NCI-H748 treated with DMSO at 0.1 percent for 48 hours (cell line): ENCODE results near the gene KRTAP5-6.

Source experiments
- DNase-seq: peaks from one replicate; lab custom pipeline; 2025; lab: John Stamatoyannopoulos, UW

Gene KRTAP5-6

GRCh38 chr11:1696608-1697570 is at the start of gene KRTAP5-6:
Gene KRTAP5-6 (plus strand): TSS chr11:1697195. CDS start chr11:1697246, 51 bp downstream.
- no peak for DNase-seq

DNA sequence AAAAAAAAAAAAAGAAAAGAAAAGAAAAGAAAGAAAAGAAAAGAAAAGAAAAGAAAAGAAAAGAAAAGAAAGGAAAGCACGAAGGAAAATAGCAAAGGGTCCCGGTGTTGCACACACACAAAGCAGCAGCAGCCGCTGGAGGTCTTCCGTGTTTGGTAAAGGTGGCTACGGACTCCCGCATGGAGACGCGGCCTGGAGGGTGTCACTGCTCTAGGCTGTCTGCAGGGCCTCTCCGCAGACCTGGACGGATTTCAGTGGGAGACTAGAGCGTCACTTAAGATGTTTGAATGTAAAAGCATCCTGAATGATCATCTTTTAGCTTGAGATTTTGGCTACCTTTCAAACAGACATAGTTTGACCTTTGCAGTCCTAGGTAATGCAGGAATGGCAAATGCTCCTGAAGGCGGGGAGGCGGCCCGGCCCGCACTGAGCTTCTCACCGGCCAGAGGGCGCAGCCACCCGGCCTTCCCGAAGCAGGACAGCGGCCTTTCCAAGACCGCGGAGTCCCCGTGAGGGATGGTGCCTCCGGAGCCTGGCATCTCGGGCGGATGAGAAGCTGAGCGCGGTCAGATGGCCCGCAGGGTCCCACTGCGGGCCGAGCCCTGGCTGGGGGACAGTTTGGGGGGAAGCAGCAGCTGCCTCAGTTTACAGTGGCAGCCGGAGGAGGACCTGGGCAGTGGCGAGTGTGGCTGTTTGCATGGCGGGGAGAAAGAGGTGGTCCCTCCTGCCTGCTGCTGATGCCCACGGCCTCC is 48.9 kb upstream of the KRTAP5-6 start:
- no peak for DNase-seq

DNA sequence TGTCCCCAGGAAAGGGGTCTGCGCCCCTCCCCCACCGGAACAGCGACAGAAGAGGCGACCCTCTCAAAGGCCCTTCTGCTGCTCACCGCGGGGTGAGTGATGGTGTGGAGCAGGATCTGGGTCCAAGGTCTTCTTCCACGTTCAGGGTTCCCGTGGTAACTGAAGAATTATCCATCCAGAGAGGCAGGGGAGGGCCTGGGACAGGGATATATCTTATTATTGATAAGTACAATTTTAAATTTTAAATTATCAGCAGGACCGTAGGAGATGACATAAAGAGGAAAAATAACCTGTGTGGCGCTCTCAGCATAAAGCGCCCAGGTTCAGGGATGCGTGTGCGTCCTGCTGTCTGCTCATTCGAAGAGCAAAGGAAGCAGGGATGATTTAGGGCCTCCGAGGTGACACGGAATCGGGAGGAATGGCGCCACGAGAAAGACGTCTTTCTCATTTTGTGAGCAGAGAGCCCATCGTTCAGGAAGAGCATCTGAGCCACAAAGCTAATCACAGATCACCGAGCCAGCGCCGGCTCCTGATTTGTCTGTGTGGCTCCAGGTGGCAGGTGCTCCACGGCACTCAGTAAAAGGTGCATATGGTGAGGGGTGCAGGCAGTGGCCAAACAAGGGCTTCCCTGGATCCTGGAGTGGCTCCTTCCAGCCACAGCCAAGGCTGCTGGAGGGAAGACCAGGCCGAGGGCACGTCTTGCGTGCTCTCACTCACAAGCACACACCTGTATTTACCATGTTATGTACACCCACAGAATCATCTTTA is 48.2 kb upstream of the KRTAP5-6 start:
- no peak for DNase-seq

- DNase-seq, result no peak
Observed at GRCh38 chr11:1650034-1650917, 46.7 kb upstream of the KRTAP5-6 start.

DNA sequence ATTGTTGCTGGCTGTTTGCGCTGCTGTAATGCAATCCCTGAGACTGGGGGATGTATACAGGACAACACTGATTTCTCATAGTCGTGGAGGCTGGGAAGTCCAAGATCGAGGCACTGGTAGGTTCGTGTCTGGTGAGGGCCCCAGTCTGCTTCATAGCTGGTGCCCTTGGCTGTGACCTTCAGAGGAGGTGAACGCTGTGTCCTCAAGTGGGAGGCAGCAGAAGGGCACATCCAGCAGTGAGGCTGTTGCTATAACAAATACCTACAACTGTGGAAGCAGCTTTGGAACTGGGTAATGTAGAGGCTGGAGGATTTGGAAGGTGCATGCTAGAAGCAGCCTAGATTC is 46.1 kb upstream of the KRTAP5-6 start:
- DNase-seq, result no peak

GRCh38 chr11:1651411-1651980 is 45.5 kb upstream of the KRTAP5-6 start:
- DNase-seq, result no peak

- no peak for DNase-seq
Observed at GRCh38 chr11:1652026-1652425, 45.0 kb upstream of the KRTAP5-6 start.

GRCh38 chr11:1652442-1652770 is 44.6 kb upstream of the KRTAP5-6 start:
- DNase-seq, result no peak

DNA sequence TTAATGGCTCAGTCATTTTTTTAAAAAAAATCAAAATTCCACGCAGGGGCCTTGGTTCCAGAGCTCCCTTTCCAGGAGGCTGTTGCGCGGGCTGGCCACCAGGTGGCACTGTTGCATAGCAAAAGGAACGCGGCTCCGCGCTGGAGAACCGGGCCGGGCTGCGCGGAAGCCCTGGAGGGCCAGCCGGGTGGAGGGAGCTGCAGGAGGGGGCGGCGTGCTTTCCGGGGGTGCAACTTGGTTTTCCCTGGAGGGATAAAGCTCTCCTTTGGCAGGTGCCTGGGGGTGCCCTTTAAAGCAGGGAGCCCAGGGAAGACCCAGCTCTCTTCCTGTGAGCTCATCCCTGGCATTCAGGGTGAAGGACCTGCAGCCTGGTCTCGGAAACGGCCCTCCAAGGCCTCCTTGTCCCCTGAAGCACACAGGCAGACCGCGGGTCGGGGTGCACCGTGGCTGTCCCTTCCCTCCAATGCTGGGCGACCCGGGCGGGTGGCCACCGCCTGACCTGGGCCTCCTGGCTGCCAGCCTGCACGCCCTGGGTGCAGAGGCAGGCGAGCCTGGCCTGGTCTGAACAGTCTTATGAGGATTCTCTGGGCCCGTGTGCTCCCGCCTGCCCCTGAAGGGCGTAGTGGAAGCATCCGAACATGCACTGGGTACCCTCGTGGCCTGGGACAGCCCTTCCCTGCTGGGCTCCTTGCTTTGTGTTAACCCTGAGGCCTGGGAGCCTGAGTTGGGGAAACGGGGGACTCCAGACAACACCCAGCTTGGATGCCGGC is 44.0 kb upstream of the KRTAP5-6 start:
- peak; percentile 54 for DNase-seq

DNA sequence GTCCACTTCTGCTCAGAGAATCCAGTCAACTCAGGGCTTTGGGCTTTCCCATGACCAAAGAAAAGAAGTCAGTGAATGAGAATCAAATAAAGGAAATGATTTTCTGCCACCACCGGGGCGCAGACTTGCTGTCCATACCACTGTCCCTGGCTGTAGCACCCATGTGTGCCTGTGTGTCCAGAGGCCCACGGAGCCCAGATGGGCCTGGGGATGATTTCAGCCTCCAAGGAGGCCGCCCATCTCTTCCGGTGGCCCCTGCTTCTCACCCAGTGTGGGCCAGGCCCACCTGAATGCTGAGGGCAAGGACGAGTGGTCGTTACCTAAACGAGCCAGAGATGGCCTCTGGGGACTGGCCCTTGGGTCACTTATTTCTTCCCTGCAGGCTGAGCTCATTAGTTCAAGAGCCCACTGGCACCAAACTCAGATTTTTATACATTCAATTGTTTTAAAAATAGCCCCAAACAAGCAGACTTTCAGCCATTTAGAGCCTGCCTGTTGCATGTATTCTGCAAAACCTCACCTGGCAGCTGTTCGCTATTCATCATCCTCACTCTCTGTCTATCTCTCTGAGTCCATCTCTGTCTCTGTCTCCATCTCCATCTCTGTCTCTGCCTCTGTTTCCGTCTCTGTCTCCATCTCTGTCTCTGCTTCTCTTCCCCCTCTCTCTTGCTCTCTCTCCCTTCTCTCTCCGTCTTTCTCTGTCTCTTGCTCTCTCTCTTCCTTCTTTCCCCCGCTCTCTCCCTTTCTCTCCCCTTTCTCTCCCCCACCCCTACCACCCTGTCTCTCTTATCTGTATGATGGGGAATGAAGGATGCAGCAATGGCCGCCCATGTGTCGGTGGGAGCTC is 43.2 kb upstream of the KRTAP5-6 start:
- no peak for DNase-seq

GRCh38 chr11:1654388-1655167 is 42.4 kb upstream of the KRTAP5-6 start:
- no peak for DNase-seq

DNA sequence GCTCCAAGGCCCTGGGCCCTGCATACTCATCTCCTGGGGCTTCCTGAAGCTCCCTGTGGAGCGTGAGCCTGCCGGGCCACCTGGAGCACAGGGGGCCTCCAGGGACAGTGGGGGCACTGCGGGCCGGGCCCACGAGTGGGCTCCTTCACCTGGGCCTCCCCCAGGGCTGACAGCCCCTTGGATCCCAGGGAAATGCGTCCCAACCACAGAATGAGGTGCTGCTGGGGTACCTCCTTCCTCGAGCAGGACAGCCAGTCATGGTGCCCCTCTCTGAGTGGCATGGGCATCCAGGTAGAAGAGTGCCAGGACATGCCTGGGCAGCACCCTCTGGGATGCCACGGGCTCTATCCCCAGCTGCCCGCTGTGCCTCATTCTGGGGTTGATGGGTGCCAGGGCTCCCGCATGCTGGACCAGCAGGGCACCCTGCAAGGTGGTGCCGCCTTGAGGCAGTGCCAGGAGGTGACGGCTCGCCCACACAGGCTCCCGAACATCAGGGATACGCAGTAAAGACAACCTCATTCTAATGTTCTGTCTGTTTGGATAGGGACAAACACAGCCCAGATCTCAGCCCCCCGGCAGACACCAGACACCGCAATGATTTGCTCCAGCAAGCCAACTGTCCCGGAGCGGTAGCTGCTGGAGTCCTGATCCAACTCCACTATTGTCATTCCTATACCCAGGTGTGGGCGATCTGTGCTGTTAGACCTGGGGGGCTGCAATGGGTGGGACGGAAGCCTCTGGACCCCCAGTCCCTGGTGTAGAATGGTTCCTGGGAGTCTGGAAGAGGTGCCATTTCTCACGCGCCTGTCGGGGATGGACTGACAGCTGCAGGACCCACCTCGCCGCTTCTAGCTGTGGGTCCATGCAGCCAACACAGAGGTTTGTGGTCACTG is 41.6 kb upstream of the KRTAP5-6 start:
- DNase-seq, result no peak

- no peak for DNase-seq
Observed at GRCh38 chr11:1656061-1656441, 40.9 kb upstream of the KRTAP5-6 start.

- no peak for DNase-seq
Observed at GRCh38 chr11:1656670-1657069, 40.3 kb upstream of the KRTAP5-6 start.

GRCh38 chr11:1659506-1659905 is 37.5 kb upstream of the KRTAP5-6 start:
- no peak for DNase-seq

DNA sequence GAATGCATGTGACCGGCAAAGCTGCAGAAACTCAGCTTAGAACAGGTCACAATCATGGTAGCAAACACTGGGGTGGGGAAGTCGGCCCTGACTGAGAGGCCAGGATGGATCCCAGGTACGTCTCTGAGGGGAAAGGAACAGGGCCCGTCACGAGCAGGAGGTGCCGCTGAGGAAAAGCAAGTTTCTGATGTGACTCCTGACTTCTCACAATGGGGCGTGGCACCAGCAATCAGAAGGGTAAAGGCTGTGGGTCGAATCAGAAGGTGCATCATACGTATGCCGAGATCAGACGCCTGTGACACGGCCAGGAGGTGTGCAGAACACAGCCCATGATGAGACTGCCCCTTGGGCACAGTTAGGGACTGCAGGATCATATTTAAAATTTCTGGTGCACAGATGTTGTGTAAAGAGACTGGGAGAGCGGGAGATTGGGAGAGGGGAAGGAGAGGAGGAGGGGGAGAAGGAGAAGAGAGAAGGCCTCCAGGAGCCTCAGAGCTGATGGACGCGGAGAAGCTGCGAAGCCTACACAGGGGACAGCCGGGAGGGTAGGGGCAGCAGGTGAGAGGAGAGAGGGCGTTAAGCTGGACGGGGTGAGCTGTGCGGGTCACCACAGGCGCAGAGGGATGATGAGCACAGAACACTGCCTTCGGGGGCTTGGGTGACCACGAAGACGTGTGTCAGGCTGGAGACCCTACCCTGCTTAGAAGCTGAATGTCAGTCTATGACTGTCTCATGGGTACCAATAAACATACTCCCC is 36.7 kb upstream of the KRTAP5-6 start:
- DNase-seq, result no peak
